Stimulated activated naive B cell treated with anti-CD40 and anti-IgM and Interleukin-4, amounts not matched to agents 10 μg/mL and 1 μg/mL and 100 μg/mL, for 72 hours (primary cell): ENCODE data around the gene BDNF.
A peak's percentile ranks its signal among the peaks of the same experiment; 100 is the strongest.
"Not testable (repeated sequence)": the region's sequence is repeated elsewhere in the genome, so short reads cannot be mapped to it uniquely, and the experiment has no call there.

Experiments used
- ATAC-seq, 2 donors: fragments of 150-1000 bp; cut with Tn5 transposase; replicated peaks; 2 replicates each; pipeline ENCODE4 v1.10.0; 2021; ENCODE audit warnings: moderate library complexity in 1 of 2
- DNase-seq: peaks from one replicate; pipeline ENCODE4 v3.0.0; 2021
- H3K27ac Mint-ChIP-seq: one replicate; pipeline ENCODE4 v1.8.0; 2022; ENCODE audit warnings: mild to moderate bottlenecking, mixed read lengths
- H3K27me3 Mint-ChIP-seq, 2 donors: one replicate each; pipeline ENCODE4 v1.8.0; 2022; ENCODE audit warnings: mixed read lengths in 2 of 2
- H3K36me3 Mint-ChIP-seq, 2 donors: one replicate each; pipeline ENCODE4 v1.8.0; 2022; ENCODE audit warnings: mixed read lengths in 2 of 2, mild to moderate bottlenecking in 1 of 2
- H3K4me1 Mint-ChIP-seq, 2 donors: one replicate each; pipeline ENCODE4 v1.8.0; 2022; ENCODE audit warnings: mixed read lengths in 2 of 2, mild to moderate bottlenecking in 1 of 2
- H3K4me3 Mint-ChIP-seq, 2 donors: one replicate each; pipeline ENCODE4 v1.8.0; 2022; ENCODE audit warnings: mild to moderate bottlenecking in 2 of 2, mixed read lengths in 2 of 2, moderate library complexity in 1 of 2
- H3K9me3 Mint-ChIP-seq, 2 donors: one replicate each; pipeline ENCODE4 v1.8.0; 2022; ENCODE audit warnings: mixed read lengths in 2 of 2, mild to moderate bottlenecking in 1 of 2

The BDNF gene

DNA sequence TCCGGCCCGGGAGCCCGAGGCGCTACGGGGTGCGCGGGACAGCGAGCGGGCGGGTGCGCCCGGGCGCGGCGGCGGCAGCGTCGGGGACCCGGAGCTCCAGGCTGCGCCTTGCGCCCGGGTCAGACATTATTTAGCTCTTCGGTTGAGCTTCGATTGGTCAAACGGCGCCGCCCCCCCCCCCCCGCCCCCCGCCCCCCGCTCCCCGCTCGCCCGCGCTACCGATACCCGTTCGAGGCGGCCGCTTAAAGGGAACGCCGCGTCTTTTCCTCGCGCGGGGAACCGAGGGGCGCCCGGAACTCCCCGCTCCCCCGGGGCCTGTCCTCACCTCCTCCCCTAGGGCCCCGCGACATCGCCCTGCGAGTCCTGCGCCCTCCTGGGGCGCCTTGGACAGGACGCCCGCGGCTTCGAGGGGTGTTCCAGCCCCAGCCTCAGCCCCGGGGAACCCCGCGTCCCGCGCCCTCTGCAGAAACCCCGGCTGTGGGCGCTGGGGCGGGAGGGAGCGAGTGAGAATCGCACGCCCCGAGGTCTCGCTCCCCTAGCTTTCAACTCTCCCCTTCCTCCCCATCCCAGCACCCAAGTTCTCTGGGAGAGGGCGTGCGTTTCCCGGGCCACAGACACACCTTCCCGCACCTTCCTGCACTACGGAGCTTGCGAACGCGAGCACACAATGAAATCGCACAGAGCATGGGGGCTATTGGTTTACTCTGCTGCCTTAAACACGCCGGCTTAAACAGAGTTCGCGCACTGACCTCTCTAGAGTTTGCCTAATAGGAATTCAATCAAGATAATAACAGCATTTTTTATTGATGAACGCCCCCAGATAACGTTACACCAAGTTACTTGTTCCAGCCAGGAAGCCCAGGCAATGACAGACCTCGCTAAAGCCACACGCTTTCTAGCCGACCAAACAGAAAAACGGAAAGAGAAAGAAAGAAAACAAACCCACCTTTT, at the start of gene BDNF:
Gene BDNF (minus strand): TSS at position 105 of the 951 bp plus-strand sequence. CDS start 41,891 bp downstream, outside the sequence.
- H3K27me3 Mint-ChIP-seq = peaks cover 59 to 64% of the 10 kb centered on the region in 2 donors
- peak within 1 kb of the TSS; percentile 81 to 85 for H3K4me3 Mint-ChIP-seq
- peak in 1 of 2 donors; percentile 37 for ATAC-seq
- H3K4me1 Mint-ChIP-seq = peaks cover 19 to 29% of the 10 kb centered on the region in 2 donors
- H3K27ac Mint-ChIP-seq = peak within 1 kb of the TSS; percentile 79
- no peak for DNase-seq
- H3K9me3 Mint-ChIP-seq = no peaks in the 10 kb centered on the region
- H3K36me3 Mint-ChIP-seq = no peaks in the 10 kb centered on the region

DNA sequence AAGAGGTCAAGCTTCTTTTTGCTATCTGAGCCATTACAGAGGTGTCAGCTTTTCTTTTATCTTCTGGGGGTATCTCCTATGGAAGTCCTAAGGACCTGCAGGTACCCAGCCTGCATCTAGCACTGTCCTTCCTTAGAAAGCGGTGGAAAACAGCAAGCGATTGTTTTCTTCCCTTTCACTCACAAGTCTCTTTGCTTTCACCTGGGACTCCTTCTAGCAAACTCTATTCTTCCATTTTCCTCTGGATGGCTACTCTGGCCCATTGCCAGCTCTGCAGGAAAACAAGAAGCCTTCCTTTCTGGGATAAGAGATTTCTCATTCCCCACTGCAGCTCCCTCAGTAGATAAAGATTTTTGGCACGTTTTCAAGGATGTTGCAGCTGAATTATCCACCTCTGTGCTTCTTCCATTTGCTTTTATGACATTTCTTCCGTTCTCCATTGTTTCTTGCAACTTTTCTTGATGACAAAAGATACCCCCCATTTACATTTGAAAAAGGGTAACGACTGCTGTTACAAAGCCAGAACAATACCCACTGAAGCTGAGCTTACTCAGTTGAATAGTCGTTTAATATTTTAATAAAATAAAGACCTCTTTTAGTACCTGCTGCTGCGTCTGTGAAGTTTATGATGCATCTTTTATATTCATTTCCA, 40.2 kb upstream of the BDNF start:
- Mint-ChIP-seq H3K27ac (no peak overlapping the region), H3K4me3 (no peak overlapping the region), H3K9me3 (no peaks in the 10 kb centered on the region), H3K27me3 (no peaks in the 10 kb centered on the region), H3K4me1 (no peaks in the 10 kb centered on the region), H3K36me3 (no peaks in the 10 kb centered on the region)
- DNase-seq (no peak), ATAC-seq (no peak)

DNA sequence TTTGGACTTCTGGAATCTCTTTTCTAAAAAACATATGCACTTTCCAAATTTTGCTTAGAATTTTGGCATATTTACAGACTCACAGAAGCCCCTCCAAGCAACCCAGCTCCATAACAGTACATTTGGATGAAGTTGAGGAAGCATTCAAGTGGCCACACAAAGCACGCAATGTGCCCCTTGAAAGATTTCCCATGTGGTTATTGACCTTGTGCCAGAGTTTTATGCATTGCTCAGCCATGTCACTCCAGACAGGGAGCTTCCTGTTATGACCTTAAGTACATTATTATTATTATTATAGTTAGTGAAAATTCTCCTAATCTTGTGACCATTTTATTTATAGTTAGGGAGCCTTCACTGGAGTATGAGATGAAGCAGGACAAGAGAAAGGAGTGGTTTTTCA, 35.0 kb upstream of the BDNF start:
- DNase-seq = no peak
- H3K4me1 Mint-ChIP-seq = no peaks in the 10 kb centered on the region
- H3K9me3 Mint-ChIP-seq = peaks cover 0 to 2% of the 10 kb centered on the region in 2 donors
- no peak for ATAC-seq
- H3K27ac Mint-ChIP-seq = no peak overlapping the region
- H3K36me3 Mint-ChIP-seq = no peaks in the 10 kb centered on the region
- H3K4me3 Mint-ChIP-seq = no peak overlapping the region
- no peaks in the 10 kb centered on the region for H3K27me3 Mint-ChIP-seq

DNA sequence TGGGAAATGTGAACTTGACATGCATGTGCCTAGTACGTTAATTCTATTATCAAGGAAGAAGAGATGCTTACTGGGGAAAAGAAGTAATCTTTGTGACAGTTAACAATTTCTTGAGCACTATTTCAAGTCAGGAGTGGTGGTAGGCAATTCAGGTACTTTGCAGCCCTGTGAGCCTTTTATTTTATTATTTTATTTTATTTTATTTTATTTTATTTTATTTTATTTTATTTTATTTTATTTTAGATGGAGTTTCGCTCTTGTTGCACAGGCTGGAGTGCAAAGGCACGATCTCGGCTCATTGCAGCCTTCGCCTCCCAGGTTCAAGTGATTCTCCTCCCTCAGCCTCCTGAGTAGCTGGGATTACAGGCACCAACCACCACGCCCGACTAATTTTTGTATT, 31.5 kb upstream of the BDNF start:
- not testable (repeated sequence) for H3K4me3 Mint-ChIP-seq, H3K36me3 Mint-ChIP-seq, H3K4me1 Mint-ChIP-seq, ATAC-seq, H3K9me3 Mint-ChIP-seq, DNase-seq, H3K27ac Mint-ChIP-seq, H3K27me3 Mint-ChIP-seq

DNA sequence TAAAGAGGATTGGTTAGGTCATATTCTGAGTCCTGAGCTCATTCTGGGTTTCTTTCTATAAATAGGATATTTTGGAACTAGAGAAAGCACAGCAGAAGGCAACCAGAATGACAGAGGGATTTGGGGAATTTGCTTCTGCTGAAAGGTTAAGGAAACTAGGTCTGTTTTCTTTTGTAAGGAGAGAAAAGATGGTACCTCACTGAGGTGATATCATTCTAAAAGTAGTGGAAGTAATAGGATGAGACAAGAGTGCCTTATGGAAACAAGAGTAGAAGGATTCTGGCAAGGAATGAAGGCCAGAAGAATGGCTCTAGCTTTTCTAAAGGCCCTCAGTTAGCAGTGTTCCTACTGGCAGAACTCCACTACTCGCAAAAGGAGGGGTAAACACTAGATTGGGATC, 26.7 kb upstream of the BDNF start:
- DNase-seq (no peak), ATAC-seq (no peak)
- Mint-ChIP-seq H3K36me3 (no peaks in the 10 kb centered on the region), H3K27me3 (peaks cover 27 to 30% of the 10 kb centered on the region in 2 donors), H3K4me1 (peaks cover 0 to 9% of the 10 kb centered on the region in 2 donors), H3K27ac (no peak overlapping the region), H3K4me3 (no peak overlapping the region), H3K9me3 (no peaks in the 10 kb centered on the region)

DNA sequence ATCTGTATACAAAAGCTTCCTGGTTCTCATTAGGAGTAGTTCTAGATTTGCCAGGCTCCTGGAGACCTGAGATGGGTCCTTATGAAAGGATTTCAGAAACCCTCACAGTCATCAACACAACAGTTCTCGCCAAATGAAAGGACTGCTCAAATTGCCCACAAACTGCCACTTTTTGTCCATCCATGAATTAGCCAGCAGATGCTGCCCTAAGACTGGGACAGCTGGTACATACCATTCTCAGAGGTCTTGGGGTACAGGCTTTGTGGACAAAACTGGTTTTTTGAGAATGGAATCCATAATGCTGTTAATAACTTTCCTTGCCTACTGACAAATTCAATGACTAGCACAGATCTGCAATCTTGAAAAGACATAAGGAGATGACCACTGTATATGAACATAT, 23.4 kb upstream of the BDNF start:
- H3K4me1 Mint-ChIP-seq = peaks cover 0 to 16% of the 10 kb centered on the region in 2 donors
- no peak for ATAC-seq
- H3K27me3 Mint-ChIP-seq = peaks cover 55 to 60% of the 10 kb centered on the region in 2 donors
- H3K27ac Mint-ChIP-seq = no peak overlapping the region
- peaks cover 5 to 7% of the 10 kb centered on the region in 2 donors for H3K9me3 Mint-ChIP-seq
- no peak overlapping the region for H3K4me3 Mint-ChIP-seq
- DNase-seq = no peak
- peaks cover 4 to 14% of the 10 kb centered on the region in 2 donors for H3K36me3 Mint-ChIP-seq

DNA sequence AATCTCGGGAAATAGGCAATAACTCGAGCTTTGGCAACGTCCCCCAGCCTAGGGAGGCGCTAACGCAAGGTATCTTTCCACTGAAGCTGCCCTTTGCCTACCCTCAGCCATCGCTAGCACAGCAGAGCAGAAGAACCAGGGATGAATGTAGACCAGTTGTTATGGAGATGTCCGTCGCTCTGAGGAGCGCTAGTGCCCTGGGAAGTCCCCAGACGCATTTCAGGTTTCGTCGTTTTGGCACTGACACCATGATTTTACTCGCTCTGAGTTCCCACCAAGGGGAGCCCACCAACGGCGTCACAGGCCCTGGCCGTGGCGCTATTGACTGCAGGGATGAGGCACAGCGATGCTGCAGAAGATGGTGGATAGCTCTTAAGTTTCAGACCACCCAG, 22.7 kb upstream of the BDNF start:
- no peak for DNase-seq
- peaks cover 5 to 7% of the 10 kb centered on the region in 2 donors for H3K9me3 Mint-ChIP-seq
- no peak for ATAC-seq

DNA sequence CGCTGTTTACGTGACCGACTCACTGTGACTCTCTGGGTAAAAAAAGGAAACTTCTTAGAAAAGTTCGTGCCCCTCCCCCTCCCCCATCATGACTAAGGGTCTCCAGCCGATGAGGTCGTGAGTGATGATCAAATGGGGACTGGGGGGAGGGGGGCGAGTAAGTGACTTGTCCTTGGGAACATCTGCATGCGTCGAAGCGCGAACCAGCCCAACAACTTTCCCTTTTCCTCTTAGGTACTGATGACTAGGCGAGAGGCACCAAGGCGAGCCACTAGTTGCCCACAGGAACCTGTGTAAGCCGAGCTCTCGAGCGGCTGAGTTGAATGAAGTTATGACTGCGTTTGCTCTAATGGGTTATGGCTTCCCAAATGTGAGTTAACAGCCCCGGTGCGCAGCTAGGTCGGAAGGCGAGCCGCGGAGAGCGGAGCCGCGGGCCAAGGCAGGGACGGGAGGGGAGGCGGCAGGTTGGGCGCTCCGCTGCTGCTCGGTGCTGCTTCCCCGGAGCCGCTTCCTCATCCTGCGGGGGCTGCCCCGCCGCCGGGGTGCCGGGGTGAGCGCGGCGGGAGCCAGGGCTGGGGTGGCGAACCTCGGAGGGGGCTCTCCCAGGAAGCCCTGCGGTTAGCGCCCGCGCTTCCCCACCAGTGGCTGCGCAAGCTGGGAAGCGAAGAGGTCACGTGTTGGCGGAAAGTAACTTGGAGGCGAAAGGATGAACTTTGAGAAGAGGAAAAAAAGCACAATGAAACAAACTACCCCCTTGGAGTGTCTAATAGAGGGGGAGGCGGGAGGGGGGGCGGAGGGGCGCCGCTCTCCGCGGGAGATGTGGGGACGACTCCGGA, 22.1 kb upstream of the BDNF start:
- peaks cover 5 to 7% of the 10 kb centered on the region in 2 donors for H3K9me3 Mint-ChIP-seq
- peaks cover 0 to 18% of the 10 kb centered on the region in 2 donors for H3K4me1 Mint-ChIP-seq
- ATAC-seq (peak; percentile 33 to 43), DNase-seq (no peak)
- peak overlapping the region in 1 of 2 donors; percentile 65 for H3K4me3 Mint-ChIP-seq
- H3K36me3 Mint-ChIP-seq = peaks cover 4 to 17% of the 10 kb centered on the region in 2 donors
- peak overlapping the region; percentile 56 for H3K27ac Mint-ChIP-seq
- peaks cover 69 to 72% of the 10 kb centered on the region in 2 donors for H3K27me3 Mint-ChIP-seq

More for the DNA sequence above, 22.7 kb upstream of the BDNF start:
- Mint-ChIP-seq H3K27ac (peak overlapping the region; percentile 37), H3K36me3 (peaks cover 4 to 17% of the 10 kb centered on the region in 2 donors), H3K4me3 (no peak overlapping the region), H3K27me3 (peaks cover 63 to 66% of the 10 kb centered on the region in 2 donors), H3K4me1 (peaks cover 0 to 18% of the 10 kb centered on the region in 2 donors)

DNA sequence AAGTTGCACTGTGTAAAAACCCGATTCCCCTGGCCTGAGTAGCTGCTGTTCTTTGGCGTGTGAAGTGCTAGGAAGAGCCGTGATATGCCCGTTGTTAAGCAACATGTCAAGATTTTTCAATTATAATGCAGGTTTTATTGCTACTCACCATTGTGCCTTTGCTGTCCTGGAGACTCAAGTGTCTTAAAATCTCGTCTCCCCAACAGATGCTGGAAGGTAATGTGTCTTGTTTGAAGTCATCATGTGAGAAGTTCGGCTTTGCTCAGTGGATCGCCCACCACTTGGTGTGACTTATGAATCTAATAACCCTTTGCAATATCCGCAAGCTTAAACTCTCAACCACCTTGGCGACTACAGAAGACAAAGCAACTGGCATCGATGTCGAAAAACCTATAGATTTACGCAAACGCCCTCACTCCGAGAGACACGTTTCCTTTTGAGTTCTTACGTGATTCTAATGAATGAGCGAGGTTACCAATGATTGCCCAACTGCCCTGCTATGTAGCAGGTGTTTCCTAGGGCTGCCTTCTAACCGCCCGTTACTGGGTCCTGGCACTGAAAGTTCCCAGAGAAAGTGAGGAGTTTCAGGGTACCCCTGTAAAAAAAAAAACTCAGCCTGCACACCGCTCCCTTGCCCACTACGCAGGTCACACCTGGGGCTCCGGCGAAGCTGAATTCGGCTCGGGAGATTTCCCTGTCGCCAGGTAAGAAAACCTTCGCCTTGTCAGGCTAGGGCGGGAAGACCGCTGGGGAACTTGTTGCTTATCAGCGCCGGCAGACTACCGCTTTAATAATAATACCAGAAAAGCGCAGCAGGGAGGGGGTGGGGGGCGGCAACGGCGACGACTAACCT, 21.2 kb upstream of the BDNF start:
- no peak for ATAC-seq
- Mint-ChIP-seq H3K27me3 (peaks cover 70 to 78% of the 10 kb centered on the region in 2 donors), H3K4me3 (peak overlapping the region in 1 of 2 donors; percentile 43)

DNA sequence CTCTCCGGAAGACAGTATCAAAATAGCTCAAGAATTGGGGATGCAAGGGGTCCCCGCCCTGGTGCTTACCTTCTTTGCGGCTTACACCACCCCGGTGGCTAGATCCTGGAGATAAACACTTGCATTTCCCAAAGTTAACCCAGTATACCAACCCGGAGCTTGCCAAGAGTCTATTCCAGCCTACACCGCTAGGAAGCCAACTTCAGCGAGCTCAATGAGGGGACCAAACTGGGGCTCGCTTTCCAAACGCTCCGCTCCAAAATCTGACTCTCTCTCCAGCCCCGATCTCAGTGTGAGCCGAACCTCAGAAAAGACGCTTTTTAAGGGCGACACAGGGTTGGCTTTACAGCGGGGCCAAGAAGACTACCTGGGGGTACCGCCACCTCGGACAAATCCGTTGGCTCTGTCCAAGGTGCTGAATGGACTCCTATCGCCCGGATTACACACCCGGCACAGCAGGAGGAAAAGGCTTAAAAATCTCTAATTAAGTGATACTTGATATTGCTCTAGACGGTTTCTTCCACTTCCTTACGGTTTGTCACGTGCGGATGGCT, 20.1 kb upstream of the BDNF start:
- H3K27me3 Mint-ChIP-seq = peaks cover 65 to 80% of the 10 kb centered on the region in 2 donors
- H3K9me3 Mint-ChIP-seq = peaks cover 5 to 7% of the 10 kb centered on the region in 2 donors
- no peak overlapping the region for H3K4me3 Mint-ChIP-seq
- peak overlapping the region; percentile 67 for H3K27ac Mint-ChIP-seq
- peaks cover 4 to 17% of the 10 kb centered on the region in 2 donors for H3K36me3 Mint-ChIP-seq
- no peak for ATAC-seq
- H3K4me1 Mint-ChIP-seq = peaks cover 0 to 18% of the 10 kb centered on the region in 2 donors
- no peak for DNase-seq

More for the DNA sequence above, 21.2 kb upstream of the BDNF start:
- Mint-ChIP-seq H3K36me3 (peaks cover 4 to 17% of the 10 kb centered on the region in 2 donors), H3K4me1 (peaks cover 0 to 18% of the 10 kb centered on the region in 2 donors), H3K27ac (peak overlapping the region; percentile 21), H3K9me3 (peaks cover 5 to 7% of the 10 kb centered on the region in 2 donors)
- no peak for DNase-seq

DNA sequence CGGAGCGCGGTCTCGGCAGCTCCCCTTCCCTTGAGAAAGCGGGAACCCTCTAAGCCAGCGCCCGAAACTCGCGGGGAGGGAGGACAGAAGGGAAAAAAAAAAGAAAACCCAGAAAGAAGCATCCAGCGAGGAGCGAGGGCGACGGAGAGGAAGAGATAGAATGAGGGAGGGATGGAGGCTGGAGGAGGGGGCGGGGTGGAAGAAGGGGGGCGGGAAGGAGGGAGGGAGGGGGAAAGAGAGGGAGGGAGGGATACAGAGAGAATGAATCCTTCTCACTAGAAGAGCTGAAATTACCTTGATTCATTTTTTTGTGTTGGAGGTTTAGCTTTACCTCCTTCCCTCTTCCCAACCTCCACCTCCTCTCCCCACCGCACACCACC, 19.3 kb upstream of the BDNF start:
- H3K9me3 Mint-ChIP-seq = peaks cover 5 to 7% of the 10 kb centered on the region in 2 donors
- peaks cover 63 to 79% of the 10 kb centered on the region in 2 donors for H3K27me3 Mint-ChIP-seq
- peak overlapping the region; percentile 67 for H3K27ac Mint-ChIP-seq
- peaks cover 4 to 17% of the 10 kb centered on the region in 2 donors for H3K36me3 Mint-ChIP-seq
- peaks cover 0 to 18% of the 10 kb centered on the region in 2 donors for H3K4me1 Mint-ChIP-seq
- DNase-seq (no peak), ATAC-seq (no peak)
- H3K4me3 Mint-ChIP-seq = no peak overlapping the region

DNA sequence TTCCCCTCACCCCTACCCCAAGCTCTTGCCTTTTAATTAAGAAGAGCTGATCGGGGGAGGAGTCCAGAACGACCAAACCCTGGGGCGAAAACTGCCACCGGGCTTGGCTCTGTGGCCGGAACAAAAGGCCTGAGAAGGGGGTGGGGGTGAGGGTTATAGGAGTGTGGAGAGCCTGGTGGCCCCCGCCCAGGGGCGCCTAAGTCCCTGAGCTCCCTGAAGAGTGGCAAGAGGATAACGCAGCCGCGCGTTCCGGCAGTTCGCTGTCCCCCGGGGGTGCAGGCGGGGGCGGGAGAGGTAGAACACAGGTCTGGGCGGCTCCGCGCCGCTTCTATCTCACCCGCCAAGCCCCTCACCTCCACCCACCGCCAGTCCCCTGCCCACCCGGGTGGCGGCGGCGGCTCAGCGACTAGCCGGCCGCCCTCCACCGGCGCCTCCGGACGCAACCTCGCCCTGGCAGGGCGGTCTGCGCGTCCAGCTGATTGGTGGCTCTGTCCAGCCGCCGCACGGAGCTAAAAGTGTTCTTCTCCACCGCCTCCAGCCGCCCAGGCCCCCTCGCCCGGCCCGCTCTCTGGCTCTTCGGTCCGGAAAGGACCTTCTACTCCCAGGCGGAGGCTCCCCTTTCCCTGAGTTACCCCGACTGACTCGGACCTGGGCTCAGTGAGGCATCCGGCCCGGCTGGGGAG, 18.7 kb upstream of the BDNF start:
- peaks cover 57 to 76% of the 10 kb centered on the region in 2 donors for H3K27me3 Mint-ChIP-seq
- H3K27ac Mint-ChIP-seq = peak overlapping the region; percentile 79

More for the DNA sequence above, 18.7 kb upstream of the BDNF start:
- H3K36me3 Mint-ChIP-seq = peaks cover 4 to 17% of the 10 kb centered on the region in 2 donors
- H3K9me3 Mint-ChIP-seq = peaks cover 5 to 7% of the 10 kb centered on the region in 2 donors
- peak overlapping the region in 1 of 2 donors; percentile 29 for H3K4me3 Mint-ChIP-seq
- peaks cover 0 to 18% of the 10 kb centered on the region in 2 donors for H3K4me1 Mint-ChIP-seq
- no peak for ATAC-seq
- no peak for DNase-seq
